Astrocyte of the cerebellum (primary cell): ENCODE results near the gene GRPEL1.

ENCODE experiments used
- DNase-seq: peaks from one replicate; pipeline ENCODE4 v3.0.0-alpha.2; 2011; ENCODE audit warnings: low read depth
- H3K4me3 ChIP-seq: 2 replicates; pipeline ENCODE4 v1.5.1; 2011; ENCODE audit warnings: mild to moderate bottlenecking, low read depth, low read length, moderate library complexity
- CTCF ChIP-seq: IDR thresholded peaks from 2 replicates; pipeline ENCODE4 v1.5.1; 2012; ENCODE audit warnings: low read length, low read depth, moderate library complexity, mild to moderate bottlenecking; ENCODE audit errors: missing control alignments
- in situ Hi-C: cut with HindIII; loops from 2 replicates; pipeline ENCODE4 v1.10.0; 2017; ENCODE audit warnings: low sequenced_read_pairs

Gene GRPEL1

GRCh38 chr4:7060346-7061150 lies 7.3 kb downstream of the GRPEL1 start:
- no peak overlapping the region for H3K4me3 ChIP-seq
- no peak for DNase-seq
- TF ChIP-seq CTCF, result no peak
- in situ Hi-C loops, result no loop called here

GRCh38 chr4:7059662-7060061 lies 8.2 kb downstream of the GRPEL1 start:
- in situ Hi-C loops, result no loop called here
- no peak overlapping the region for H3K4me3 ChIP-seq
- no peak for DNase-seq
- no peak for TF ChIP-seq CTCF

- no peak for DNase-seq
- TF ChIP-seq CTCF, result no peak
- no peak overlapping the region for H3K4me3 ChIP-seq
- in situ Hi-C loops, result no loop called here
Observed at GRCh38 chr4:7058792-7059191, 9.1 kb downstream of the GRPEL1 start.

GRCh38 chr4:7055990-7056325 lies 11.9 kb downstream of the GRPEL1 start:
- DNase-seq, result no peak
- in situ Hi-C loops, result no loop called here
- no peak overlapping the region for H3K4me3 ChIP-seq
- no peak for TF ChIP-seq CTCF

GRCh38 chr4:7055111-7055989 lies 12.5 kb downstream of the GRPEL1 start:
- DNase-seq, result no peak
- in situ Hi-C loops, result no loop called here
- no peak for TF ChIP-seq CTCF
- no peak overlapping the region for H3K4me3 ChIP-seq

GRCh38 chr4:7054106-7054880 lies 13.6 kb downstream of the GRPEL1 start:
- in situ Hi-C loops, result no loop called here
- DNase-seq, result no peak
- no peak for TF ChIP-seq CTCF
- H3K4me3 ChIP-seq, result no peak overlapping the region
